ENCODE measurements around the gene CXCL16.

CXCL16 gene

GRCh38 chr17:4748686-4749085 lies 9.0 kb upstream of the CXCL16 start:
- DNase-seq, result no peak

DNA sequence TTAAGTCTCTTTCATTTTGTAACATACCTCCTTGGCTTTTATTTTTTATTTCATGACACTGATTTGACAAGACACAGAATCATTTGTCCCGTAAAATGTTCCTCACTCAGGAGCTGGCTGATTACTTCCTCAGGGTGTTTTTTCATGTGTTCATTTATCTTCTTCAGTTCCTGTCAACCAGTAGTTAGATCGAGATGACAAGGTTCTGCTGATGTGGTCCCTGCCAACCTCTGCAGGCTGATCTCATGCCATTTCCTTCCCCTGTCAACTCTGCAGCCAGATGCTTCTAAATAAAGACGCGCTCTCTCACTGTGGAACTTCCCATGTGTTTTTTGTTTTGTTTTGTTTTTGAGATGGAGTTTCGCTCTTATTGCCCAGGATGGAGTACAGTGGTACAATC lies 8.1 kb upstream of the CXCL16 start:
- no peak for DNase-seq

DNA sequence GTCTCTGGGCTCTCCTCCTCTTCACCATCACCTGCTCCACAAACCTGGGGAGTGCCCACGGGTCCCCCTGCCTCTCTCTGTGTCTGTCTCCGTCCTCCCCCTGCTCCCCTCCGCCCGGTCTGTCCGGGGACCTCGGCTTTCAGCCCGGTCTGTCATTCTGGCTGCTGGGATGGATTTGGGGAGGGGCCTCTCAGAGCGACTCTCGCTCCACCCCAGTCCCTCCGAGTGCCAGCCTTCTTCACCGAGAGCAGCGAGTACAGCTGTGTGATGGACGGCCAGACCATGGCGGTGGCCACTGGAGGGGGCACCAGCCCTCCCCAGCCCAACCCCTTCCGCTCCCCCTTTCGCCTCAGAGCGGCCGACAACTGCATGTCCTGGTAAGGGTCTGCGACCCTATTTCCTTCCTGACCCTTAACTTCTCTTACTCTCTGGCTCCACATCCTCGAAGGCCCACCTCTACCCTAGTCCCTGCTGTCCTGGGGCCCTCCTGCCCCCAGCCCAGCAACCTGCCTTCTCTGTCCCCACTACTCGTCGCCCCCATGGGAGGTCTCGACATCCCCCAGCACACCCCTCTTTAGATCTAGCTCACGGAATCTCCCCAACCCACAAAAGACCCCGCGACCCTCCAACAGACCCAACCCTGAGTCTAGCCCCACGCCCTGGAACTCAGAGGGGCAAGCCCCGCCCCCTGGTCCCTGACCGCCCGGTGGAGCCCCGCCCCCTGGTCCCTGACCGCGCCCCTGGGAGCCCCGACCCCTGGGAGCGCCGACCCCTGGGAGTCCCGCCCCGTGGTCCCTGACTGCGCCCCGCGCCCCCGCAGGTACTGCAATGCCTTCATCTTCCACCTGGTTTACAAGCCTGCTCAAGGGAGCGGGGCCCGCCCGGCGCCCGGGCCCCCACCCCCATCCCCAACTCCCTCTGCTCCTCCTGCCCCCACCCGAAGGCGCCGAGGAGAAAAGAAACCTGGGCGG lies 5.6 kb upstream of the CXCL16 start:
- DNase-seq, result no peak

- DNase-seq, result no peak
Measured at GRCh38 chr17:4743898-4744297, 4.2 kb upstream of the CXCL16 start.

- DNase-seq, result no peak
Measured at GRCh38 chr17:4743216-4743615, 3.5 kb upstream of the CXCL16 start.

DNA sequence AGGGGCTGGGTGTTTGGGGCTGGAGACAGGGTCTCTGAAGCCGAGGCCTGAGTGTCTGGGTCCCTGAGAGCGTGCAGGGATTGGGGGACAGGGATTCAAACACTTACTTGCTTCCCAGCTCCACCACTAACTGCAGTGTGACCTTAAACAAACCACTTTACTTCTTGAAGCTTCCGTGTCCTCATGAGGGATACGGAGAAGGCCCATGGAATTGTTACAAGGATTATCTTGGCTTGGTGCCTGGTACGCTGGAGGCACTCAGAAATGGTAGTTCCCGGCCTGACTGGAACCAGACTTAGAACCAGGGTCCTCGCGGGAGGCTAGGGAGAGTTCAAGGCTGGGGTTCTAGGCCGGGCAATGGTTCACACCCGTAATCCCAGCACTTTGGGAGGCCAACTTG lies 2.9 kb upstream of the CXCL16 start:
- no peak for DNase-seq

GRCh38 chr17:4742133-4742532 lies 2.4 kb upstream of the CXCL16 start:
- DNase-seq, result no peak

- no peak for DNase-seq
Measured at GRCh38 chr17:4741544-4741943, 1.8 kb upstream of the CXCL16 start.

DNA sequence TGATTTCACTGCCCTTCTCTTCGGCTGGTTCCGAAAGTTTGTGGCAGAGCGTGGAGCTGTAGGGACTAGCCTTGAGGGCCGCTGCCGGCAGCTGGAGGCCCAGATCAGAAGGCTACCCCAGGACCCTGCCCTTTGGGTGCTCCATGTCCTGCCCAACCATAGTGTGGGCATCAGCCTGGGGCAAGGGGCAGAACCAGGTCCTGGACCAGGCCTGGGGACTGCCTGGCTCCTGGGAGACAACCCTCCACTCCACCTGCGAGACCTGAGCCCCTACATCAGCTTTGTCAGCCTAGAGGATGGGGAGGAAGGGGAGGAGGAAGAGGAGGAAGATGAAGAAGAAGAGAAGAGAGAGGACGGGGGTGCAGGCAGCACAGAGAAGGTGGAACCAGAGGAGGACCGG lies 856 bp upstream of the CXCL16 start:
- DNase-seq, result no peak

DNA sequence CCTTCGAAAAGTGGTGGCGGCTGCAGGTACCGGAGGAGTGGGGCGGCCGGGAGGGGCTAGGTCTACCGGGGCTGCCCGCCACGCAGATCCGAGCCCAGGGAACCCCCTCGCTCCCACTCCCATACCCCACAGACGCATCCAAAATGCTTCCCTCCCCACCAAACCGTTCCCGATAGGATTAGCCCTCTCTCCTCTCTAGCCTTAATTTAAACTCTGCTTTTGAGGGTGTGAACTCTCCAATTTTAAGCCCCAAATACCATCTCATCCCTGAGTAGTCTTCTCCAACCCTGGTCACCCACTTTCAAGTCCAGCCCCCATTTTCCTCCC lies 260 bp upstream of the CXCL16 start:
- DNase-seq, result no peak

GRCh38 chr17:4738136-4739121 lies 1.3 kb downstream of the CXCL16 start:
- no peak for DNase-seq

- DNase-seq, result no peak
Measured at GRCh38 chr17:4735876-4736651, 3.7 kb downstream of the CXCL16 start.

DNA sequence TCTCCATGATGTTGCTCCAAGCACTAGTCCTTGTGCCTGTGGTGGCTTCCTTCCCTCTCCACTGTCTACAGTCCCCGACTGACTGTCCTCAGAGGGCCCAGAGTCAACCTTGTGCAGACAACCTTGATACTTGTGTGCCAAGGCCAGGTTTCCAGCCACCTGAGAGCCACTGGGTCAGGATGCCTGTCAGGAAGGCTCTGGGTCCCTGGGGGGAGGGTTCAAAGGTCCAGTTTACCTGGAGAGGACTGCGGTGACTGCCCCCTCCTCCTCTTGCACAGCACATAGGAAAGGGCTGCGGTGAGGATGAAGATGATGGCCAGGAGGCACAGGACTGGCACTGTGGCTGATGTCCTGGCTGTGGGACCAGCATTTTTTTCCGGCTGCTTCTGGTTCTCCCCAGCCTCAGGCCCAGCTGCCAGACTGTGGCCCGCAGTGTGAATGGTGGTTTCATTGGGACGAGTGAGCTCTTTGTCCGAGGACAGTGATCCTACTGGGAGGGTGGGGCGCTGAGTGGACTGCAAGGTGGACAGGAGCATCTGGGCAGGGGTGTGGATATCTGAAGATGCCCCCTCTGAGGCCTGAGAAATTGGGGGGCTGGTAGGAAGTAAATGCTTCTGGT lies 4.8 kb downstream of the CXCL16 start:
- no peak for DNase-seq

- no peak for DNase-seq
Measured at GRCh38 chr17:4733073-4733531, 6.6 kb downstream of the CXCL16 start.

GRCh38 chr17:4728124-4728523 lies 11.6 kb downstream of the CXCL16 start:
- DNase-seq, result no peak

- DNase-seq, result no peak
Measured at GRCh38 chr17:4725646-4726310, 13.9 kb downstream of the CXCL16 start.

DNA sequence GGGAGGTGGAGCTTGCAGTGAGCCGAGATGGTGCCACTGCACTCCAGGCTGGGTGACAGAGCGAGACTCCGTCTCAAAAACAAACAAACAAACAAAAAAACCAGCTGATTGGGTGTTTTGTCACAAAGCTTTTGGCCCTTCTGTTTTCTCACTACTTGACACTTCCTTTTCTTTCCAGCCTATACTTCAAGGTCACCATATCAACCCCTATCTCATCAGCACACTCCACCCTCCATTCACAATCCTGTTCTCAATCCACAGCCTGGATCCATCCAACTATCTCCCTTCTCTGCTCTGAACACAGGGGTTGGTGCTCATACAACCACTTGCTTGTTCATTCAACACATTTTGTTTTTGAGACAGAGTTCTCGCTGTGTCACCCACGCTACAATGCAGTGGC lies 15.1 kb downstream of the CXCL16 start:
- no peak for DNase-seq

DNA sequence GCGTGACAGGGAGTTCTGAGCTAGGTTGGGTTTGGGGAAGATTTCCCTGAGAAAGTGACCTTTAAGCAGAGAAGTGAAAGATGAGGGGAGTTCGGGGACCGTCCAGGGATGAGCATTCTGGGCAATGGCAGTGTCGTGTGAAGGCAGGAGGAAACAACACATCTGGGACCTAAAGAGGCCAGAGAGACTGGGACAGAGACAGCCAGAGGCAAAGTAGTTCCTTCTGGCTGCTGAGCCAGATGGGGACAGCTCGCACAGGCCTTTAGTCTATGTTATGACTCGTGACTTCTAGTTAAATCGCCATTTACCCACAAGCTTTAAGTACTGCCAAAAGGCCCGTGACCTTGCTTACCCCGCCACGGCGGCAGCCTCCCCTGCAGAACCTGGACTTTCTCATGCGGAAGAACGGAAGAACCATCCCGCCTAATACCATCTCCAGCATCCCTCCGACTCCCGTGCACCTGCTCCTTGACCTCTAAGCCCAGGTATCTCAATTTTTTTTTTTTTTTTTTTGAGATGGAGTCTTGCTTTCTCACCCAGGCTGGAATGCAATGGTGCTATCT lies 17.0 kb downstream of the CXCL16 start:
- no peak for DNase-seq

DNA sequence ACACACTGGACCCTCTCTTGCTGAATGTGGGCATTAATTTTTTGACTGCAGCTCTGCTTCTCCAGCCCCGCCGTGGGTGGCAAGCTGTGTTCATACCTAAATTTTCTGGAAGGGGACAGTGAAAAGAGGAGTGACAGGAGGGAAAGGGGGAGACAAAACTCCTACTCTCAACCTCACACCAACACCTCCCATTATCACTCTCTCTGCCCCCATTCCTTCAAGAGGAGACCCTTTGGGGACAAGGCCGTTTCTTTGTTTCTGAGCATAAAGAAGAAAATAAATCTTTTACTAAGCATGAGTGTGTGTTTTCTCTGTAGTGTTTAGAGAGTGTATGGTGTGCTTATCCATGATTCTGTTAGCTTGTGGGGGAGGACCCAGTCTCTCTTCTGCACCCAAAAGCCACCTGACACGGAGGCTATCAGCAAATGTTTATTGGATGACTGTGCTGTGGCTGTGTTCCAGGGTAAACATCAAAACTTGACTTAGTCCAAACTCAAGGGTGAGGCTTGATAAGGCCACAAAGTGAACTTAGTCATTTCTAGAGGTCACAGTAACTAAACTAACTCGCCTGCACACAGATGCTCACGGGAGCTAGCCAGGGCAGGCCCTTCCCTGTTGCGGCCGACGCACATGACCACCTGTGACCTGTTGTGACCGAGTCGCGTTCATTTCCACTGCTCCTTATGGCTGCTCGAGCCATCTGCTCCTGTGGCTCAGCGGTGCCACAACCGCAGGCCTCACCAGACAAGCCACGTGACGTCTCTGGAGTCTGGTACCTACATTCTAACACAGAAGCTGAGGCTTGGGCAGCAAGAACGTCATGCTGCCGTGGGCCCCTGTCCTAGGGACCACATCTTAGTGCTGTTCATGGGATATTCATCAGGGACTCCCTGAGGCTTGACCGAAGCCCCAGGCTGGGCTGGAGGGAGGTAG lies 18.3 kb downstream of the CXCL16 start:
- DNase-seq, result no peak

DNA sequence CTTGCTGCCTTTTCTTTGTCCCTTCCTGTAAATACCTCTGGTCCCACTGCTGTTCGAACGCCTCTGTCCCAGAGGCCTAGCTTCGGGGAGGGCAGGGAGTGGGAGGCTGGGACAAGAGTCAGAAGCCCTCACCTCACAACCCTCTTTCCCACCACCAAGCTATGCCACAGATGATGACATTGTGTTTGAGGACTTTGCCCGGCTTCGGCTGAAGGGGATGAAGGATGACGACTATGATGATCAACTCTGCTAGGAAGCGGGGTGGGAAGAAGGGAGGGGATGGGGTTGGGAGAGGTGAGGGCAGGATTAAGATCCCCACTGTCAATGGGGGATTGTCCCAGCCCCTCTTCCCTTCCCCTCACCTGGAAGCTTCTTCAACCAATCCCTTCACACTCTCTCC lies 18.9 kb downstream of the CXCL16 start:
- no peak for DNase-seq
